GM23338 (cell line): ENCODE results near the gene KRTAP4-16. TPM values are rescaled to one million over a fixed set of nuclear protein-coding genes. Genes with fewer than 3 reads are reported as not detected.
"Not testable (repeated sequence)": the region's sequence is repeated elsewhere in the genome, so short reads cannot be mapped to it uniquely, and the experiment has no call there.

Experiments
- ATAC-seq: fragments of 200-7000 bp; cut with Tn5 transposase; 3 replicates; pipeline ENCODE4 v1.9.1; 2020
- DNase-seq: peaks from one replicate; pipeline ENCODE4 v3.0.0-alpha.2; 2015; ENCODE audit warnings: low spot score
- H2AFZ ChIP-seq: fragments of 200-600 bp; sonication (generic); 2 replicates; pipeline ENCODE4 v1.8.0; 2016; ENCODE audit warnings: antibody characterized with exemption, mild to moderate bottlenecking, moderate library complexity
- H3F3A ChIP-seq: fragments of 200-600 bp; sonication (generic); replicated peaks from 2 replicates; pipeline ENCODE4 v1.8.0; 2017; ENCODE audit warnings: antibody characterized with exemption, mixed run types, low read depth
- H3K27ac ChIP-seq: fragments of 200-600 bp; sonication (generic); 2 replicates; pipeline ENCODE4 v1.6.1; 2016; ENCODE audit warnings: low read depth
- H3K27me3 ChIP-seq: fragments of 200-600 bp; sonication (generic); 2 replicates; pipeline ENCODE4 v1.8.0; 2016; ENCODE audit warnings: mild to moderate bottlenecking, mixed run types, moderate library complexity; ENCODE audit not compliant: insufficient read depth
- H3K36me3 ChIP-seq: fragments of 200-600 bp; sonication (generic); 2 replicates; pipeline ENCODE4 v1.8.0; 2016; ENCODE audit warnings: mild to moderate bottlenecking; ENCODE audit not compliant: insufficient read depth
- H3K4me1 ChIP-seq: fragments of 200-600 bp; sonication (generic); 2 replicates; pipeline ENCODE4 v1.8.0; 2016; ENCODE audit warnings: mild to moderate bottlenecking, moderate library complexity; ENCODE audit not compliant: insufficient read depth
- H3K4me2 ChIP-seq: fragments of 200-600 bp; sonication (generic); 2 replicates; pipeline ENCODE4 v1.7.1; 2017; ENCODE audit warnings: mixed run types
- H3K4me3 ChIP-seq: fragments of 200-600 bp; sonication (generic); 2 replicates; pipeline ENCODE4 v1.6.1; 2016; ENCODE audit warnings: mixed run types
- H3K79me2 ChIP-seq: fragments of 200-600 bp; sonication (generic); replicated peaks from 2 replicates; pipeline ENCODE4 v1.8.0; 2017; ENCODE audit warnings: mild to moderate bottlenecking; ENCODE audit not compliant: insufficient read depth
- H3K9me2 ChIP-seq: fragments of 200-600 bp; sonication (generic); 2 replicates; pipeline ENCODE4 v1.8.0; 2017; ENCODE audit not compliant: insufficient read depth
- H4K20me1 ChIP-seq: fragments of 200-600 bp; sonication (generic); replicated peaks from 2 replicates; pipeline ENCODE4 v1.8.0; 2017; ENCODE audit warnings: mild to moderate bottlenecking; ENCODE audit not compliant: insufficient read depth
- H3K27ac Mint-ChIP-seq: 2 replicates; pipeline ENCODE4 v1.8.0; 2020; ENCODE audit warnings: inconsistent platforms, mild to moderate bottlenecking, moderate library complexity, mixed read lengths
- H3K27me3 Mint-ChIP-seq: 3 replicates; pipeline ENCODE4 v1.8.0; 2022; ENCODE audit warnings: low read depth, mild to moderate bottlenecking, moderate library complexity, mixed read lengths, inconsistent platforms; ENCODE audit not compliant: insufficient read depth, poor library complexity
- H3K36me3 Mint-ChIP-seq: 3 replicates; pipeline ENCODE4 v1.8.0; 2021; ENCODE audit warnings: low read depth, mild to moderate bottlenecking, inconsistent platforms, moderate library complexity, mixed read lengths
- H3K4me1 Mint-ChIP-seq: 3 replicates; pipeline ENCODE4 v1.8.0; 2020; ENCODE audit warnings: mild to moderate bottlenecking, inconsistent platforms, mixed read lengths
- H3K4me3 Mint-ChIP-seq: 3 replicates; pipeline ENCODE4 v1.8.0; 2021; ENCODE audit warnings: moderate library complexity, mild to moderate bottlenecking, inconsistent platforms, mixed read lengths
- H3K9me3 Mint-ChIP-seq: 3 replicates; pipeline ENCODE4 v1.8.0; 2020; ENCODE audit warnings: moderate library complexity, mild to moderate bottlenecking, inconsistent platforms, mixed read lengths
- CTCF ChIP-seq, 2 experiments: fragments of 200-600 bp in 1 of 2; sonication (generic) in 1 of 2; conservative IDR thresholded peaks; 2 replicates each; pipeline versions ENCODE4 v1.5.1 to v1.6.1; 2016 to 2017; ENCODE audit warnings: antibody characterized with exemption in 2 of 2, low read depth in 2 of 2, mild to moderate bottlenecking in 2 of 2, moderate library complexity in 1 of 2
- EZH2 ChIP-seq: fragments of 200-600 bp; sonication (generic); IDR thresholded peaks from one replicate; pipeline ENCODE4 v1.8.0; 2017; ENCODE audit warnings: antibody characterized with exemption, mild to moderate bottlenecking, low read depth; ENCODE audit not compliant: unreplicated experiment
- JUNB ChIP-seq: IDR thresholded peaks from one replicate; pipeline ENCODE4 v1.6.1; 2016; ENCODE audit warnings: antibody characterized with exemption; ENCODE audit not compliant: unreplicated experiment
- NANOG ChIP-seq: IDR thresholded peaks from 2 replicates; pipeline ENCODE4 v1.6.1; 2016; ENCODE audit warnings: antibody characterized with exemption, borderline replicate concordance
- POLR2AphosphoS5 ChIP-seq: IDR thresholded peaks from 2 replicates; pipeline ENCODE4 v1.6.1; 2016; ENCODE audit warnings: antibody characterized with exemption, low read depth
- REST ChIP-seq: IDR thresholded peaks from one replicate; pipeline ENCODE4 v1.6.1; 2018; ENCODE audit warnings: antibody characterized with exemption; ENCODE audit not compliant: unreplicated experiment
- polyA plus RNA-seq: library from polyadenylated mRNA; unstranded; fragments of >200 nt; fragmentation: Nextera tagmentation; extraction: Ambion mirVana; gene quantifications from 2 replicates; pipeline ENCODE4 v1.2.1, GENCODE V29; 2016
- total RNA-seq: library from RNA; depleted of rRNA; stranded (reverse); fragments of >200 nt; shearing (Covaris generic); gene quantifications from 2 replicates; pipeline ENCODE4 v1.2.3, GENCODE V29; 2014
- TF ChIP-seq, protein P1 (sequence below): IDR thresholded peaks from 2 replicates; pipeline ENCODE4 v1.6.1; 2016; ENCODE audit warnings: antibody characterized with exemption

The KRTAP4-16 gene
- total and polyA plus RNA-seq, 2 experiments from 2014 or later, result not detected

DNA sequence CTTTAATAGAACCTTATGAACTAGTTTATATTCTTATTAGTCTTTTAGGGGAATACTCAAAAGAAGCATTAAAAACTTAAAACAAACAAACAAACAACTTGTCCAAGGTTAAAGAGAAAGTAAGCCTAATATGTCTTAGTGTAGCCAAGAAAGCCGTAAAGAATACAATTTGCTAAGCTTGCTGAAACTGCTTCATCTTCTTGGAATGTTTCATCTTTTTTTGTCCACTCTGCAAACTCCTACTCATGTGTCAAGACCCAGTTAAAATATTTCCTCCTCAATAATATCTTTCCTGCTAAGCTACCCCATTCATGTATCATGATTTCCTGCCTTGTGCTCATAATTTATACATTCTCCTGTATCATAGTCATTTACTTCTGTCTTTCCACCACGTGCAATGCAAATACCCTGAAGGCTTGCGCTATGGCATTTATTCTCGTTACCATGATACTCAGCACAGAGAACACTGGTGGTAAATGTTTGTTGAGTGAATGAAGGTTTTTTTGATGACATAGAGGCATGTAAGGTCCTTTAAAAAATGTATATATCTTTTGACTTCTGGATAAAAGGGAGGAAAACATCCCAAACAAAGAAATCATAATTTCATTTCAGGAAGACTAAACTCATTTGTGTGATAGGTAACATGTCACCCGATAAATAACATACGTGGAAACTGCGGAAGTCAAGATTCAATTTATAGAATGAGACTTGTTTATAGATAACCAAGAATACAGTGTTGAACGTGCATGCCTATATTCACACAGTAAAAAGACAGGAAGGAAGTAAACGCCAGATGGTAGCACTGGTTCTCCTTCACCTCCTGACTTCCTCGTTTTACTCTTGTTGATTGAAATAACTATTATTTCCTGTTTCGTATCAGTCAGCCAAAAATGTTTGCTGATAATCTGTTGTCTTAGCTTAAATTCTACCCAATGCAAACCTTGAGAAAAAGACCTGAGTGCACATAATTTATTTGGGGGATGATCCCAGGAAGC lies 18.0 kb upstream of the KRTAP4-16 start:
- not testable (repeated sequence) for H4K20me1 ChIP-seq, H3K36me3 Mint-ChIP-seq, H3K27ac Mint-ChIP-seq, H3K27me3 Mint-ChIP-seq, ATAC-seq, DNase-seq, H3K4me2 ChIP-seq, H3K9me2 ChIP-seq, H3K36me3 ChIP-seq, H3K4me3 ChIP-seq, H3K9me3 Mint-ChIP-seq, H2AFZ ChIP-seq, H3K27ac ChIP-seq, H3K27me3 ChIP-seq, H3K4me3 Mint-ChIP-seq, H3F3A ChIP-seq, H3K79me2 ChIP-seq, H3K4me1 ChIP-seq
- H3K4me1 Mint-ChIP-seq, result peaks cover 33% of the 10 kb centered on the region

GRCh38 chr17:41118721-41119120 lies 16.7 kb upstream of the KRTAP4-16 start:
- Mint-ChIP-seq H3K4me1 (peaks cover 33% of the 10 kb centered on the region), H3K4me3 (no peak overlapping the region), H3K9me3 (peaks cover 5% of the 10 kb centered on the region; the same call in 2 of the 3 replicates), H3K27me3 (peaks cover 6% of the 10 kb centered on the region), H3K27ac (no peak overlapping the region), H3K36me3 (peaks cover 13% of the 10 kb centered on the region)
- Histone ChIP-seq H3K79me2 (no peaks in the 10 kb centered on the region), H2AFZ (no peak overlapping the region), H3F3A (no peaks in the 10 kb centered on the region), H3K27ac (no peak overlapping the region), H3K27me3 (no peaks in the 10 kb centered on the region), H3K36me3 (no peaks in the 10 kb centered on the region; the same call in 1 of the 2 replicates), H4K20me1 (no peaks in the 10 kb centered on the region), H3K4me1 (0 out of 2 replicates have a peak, but pooled peaks cover 4% of the 10 kb centered on the region), H3K9me2 (no peaks in the 10 kb centered on the region), H3K4me3 (no peak overlapping the region), H3K4me2 (no peak overlapping the region)
- ATAC-seq, result no peak
- DNase-seq, result no peak
- TF ChIP-seq, protein P1, sequence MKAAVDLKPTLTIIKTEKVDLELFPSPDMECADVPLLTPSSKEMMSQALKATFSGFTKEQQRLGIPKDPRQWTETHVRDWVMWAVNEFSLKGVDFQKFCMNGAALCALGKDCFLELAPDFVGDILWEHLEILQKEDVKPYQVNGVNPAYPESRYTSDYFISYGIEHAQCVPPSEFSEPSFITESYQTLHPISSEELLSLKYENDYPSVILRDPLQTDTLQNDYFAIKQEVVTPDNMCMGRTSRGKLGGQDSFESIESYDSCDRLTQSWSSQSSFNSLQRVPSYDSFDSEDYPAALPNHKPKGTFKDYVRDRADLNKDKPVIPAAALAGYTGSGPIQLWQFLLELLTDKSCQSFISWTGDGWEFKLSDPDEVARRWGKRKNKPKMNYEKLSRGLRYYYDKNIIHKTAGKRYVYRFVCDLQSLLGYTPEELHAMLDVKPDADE, result no peak
- TF ChIP-seq POLR2AphosphoS5, result no peak
- TF ChIP-seq CTCF (conservative IDR thresholded peaks at IDR 0.05; ENCODE audit: low read depth in 2 of 2), result no peak
- no peak for TF ChIP-seq JUNB
- no peak for TF ChIP-seq EZH2
- no peak for TF ChIP-seq NANOG
- TF ChIP-seq REST, result no peak
